22Rv1 (cell line): Measurements from ENCODE around the gene OTUD7B.

Source experiments
- H3K27ac ChIP-seq: fragments of 450-650 bp; 2 replicates; pipeline ENCODE4 v1.5.1; 2017
- CTCF ChIP-seq: fragments of 450-650 bp; IDR thresholded peaks from 2 replicates; pipeline ENCODE4 v1.5.1; 2017; ENCODE audit warnings: mild to moderate bottlenecking
- ZFX ChIP-seq: fragments of 450-650 bp; IDR thresholded peaks from 2 replicates; pipeline ENCODE4 v1.6.1; 2017; ENCODE audit warnings: antibody characterized with exemption, borderline replicate concordance

OTUD7B gene

GRCh38 chr1:149936170-149936991, 74.1 kb downstream of the OTUD7B start, which contains the start of gene MTMR11:
Gene MTMR11 (minus strand): TSS chr1:149936879. CDS start chr1:149936647, 232 bp downstream.
- no peak for TF ChIP-seq ZFX
- no peak for TF ChIP-seq CTCF
- H3K27ac ChIP-seq = peak within 1 kb of the TSS; percentile 97

GRCh38 chr1:149934356-149934755, 76.2 kb downstream of the OTUD7B start:
- TF ChIP-seq ZFX (no peak), CTCF (no peak)
- H3K27ac ChIP-seq = peak overlapping the region; percentile 97

GRCh38 chr1:149933208-149933607, 77.3 kb downstream of the OTUD7B start:
- TF ChIP-seq CTCF (no peak), ZFX (no peak)
- no peak overlapping the region for H3K27ac ChIP-seq

- 0 out of 2 replicates have a peak overlapping the region, but pooled peaks have one; percentile 21 for H3K27ac ChIP-seq
- TF ChIP-seq ZFX (no peak), CTCF (no peak)
Measured at GRCh38 chr1:149932474-149932873, 78.1 kb downstream of the OTUD7B start.

GRCh38 chr1:149931212-149931790, 79.2 kb downstream of the OTUD7B start:
- TF ChIP-seq ZFX = no peak
- no peak for TF ChIP-seq CTCF
- peak overlapping the region; percentile 5; the same call in 1 of the 2 replicates for H3K27ac ChIP-seq

- TF ChIP-seq CTCF (no peak), ZFX (no peak)
- H3K27ac ChIP-seq = peak overlapping the region; percentile 96
Measured at GRCh38 chr1:149929856-149930255, 80.7 kb downstream of the OTUD7B start.

GRCh38 chr1:149928401-149928724, 82.2 kb downstream of the OTUD7B start:
- no peak for TF ChIP-seq CTCF
- no peak for TF ChIP-seq ZFX
- H3K27ac ChIP-seq = peak overlapping the region; percentile 96
